H9 (cell line): ENCODE results near the gene TFEB. TPM values are rescaled to one million over a fixed set of nuclear protein-coding genes. Genes with fewer than 3 reads are reported as not detected.
A peak's percentile ranks its signal among the peaks of the same experiment; 100 is the strongest.

Experiments used
- DNase-seq: peaks from one replicate; pipeline ENCODE4 v3.0.0-alpha.2; 2017
- H2AFZ ChIP-seq: one replicate; pipeline ENCODE4 v1.6.1; 2013; ENCODE audit warnings: mild to moderate bottlenecking, low read length, control low read depth, moderate library complexity
- H2AK5ac ChIP-seq: 2 replicates; pipeline ENCODE4 v1.6.1; 2013; ENCODE audit warnings: low read length, control low read depth, mixed read lengths; ENCODE audit not compliant: insufficient read length
- H2BK120ac ChIP-seq: one replicate; pipeline ENCODE4 v1.6.1; 2013; ENCODE audit warnings: low read depth, mild to moderate bottlenecking, low read length, control low read depth, inconsistent platforms; ENCODE audit not compliant: poor library complexity, severe bottlenecking
- H2BK12ac ChIP-seq: 2 replicates; pipeline ENCODE4 v1.6.1; 2013; ENCODE audit warnings: low read length, control low read depth, mixed read lengths, low read depth; ENCODE audit not compliant: insufficient read length
- H2BK15ac ChIP-seq: 2 replicates; pipeline ENCODE4 v1.6.1; 2013; ENCODE audit warnings: low read depth, low read length, control low read depth
- H2BK20ac ChIP-seq: one replicate; pipeline ENCODE4 v1.6.1; 2013; ENCODE audit warnings: low read depth, mild to moderate bottlenecking, low read length, control low read depth, inconsistent platforms; ENCODE audit not compliant: poor library complexity, severe bottlenecking
- H2BK5ac ChIP-seq: 2 replicates; pipeline ENCODE4 v1.6.1; 2013; ENCODE audit warnings: low read length, control low read depth, mixed read lengths; ENCODE audit not compliant: insufficient read length
- H3K14ac ChIP-seq: 2 replicates; pipeline ENCODE4 v1.6.1; 2013; ENCODE audit warnings: low read length, control low read depth; ENCODE audit not compliant: insufficient read depth
- H3K18ac ChIP-seq: 2 replicates; pipeline ENCODE4 v1.6.1; 2013; ENCODE audit warnings: low read depth, mild to moderate bottlenecking, mixed read lengths, low read length, control low read depth; ENCODE audit not compliant: insufficient read length
- H3K23ac ChIP-seq: 2 replicates; pipeline ENCODE4 v1.6.1; 2013; ENCODE audit warnings: low read length, control low read depth, mixed read lengths, low read depth; ENCODE audit not compliant: insufficient read length
- H3K23me2 ChIP-seq: 2 replicates; pipeline ENCODE4 v1.6.1; 2013; ENCODE audit warnings: low read depth, mild to moderate bottlenecking, mixed read lengths, low read length, control low read depth; ENCODE audit not compliant: insufficient read length, poor library complexity, severe bottlenecking
- H3K27ac ChIP-seq: 2 replicates; pipeline ENCODE4 v1.5.1; 2013; ENCODE audit warnings: low read length, control low read depth, mixed read lengths, low read depth; ENCODE audit not compliant: insufficient read length
- H3K27me3 ChIP-seq: 2 replicates; pipeline ENCODE4 v1.6.1; 2013; ENCODE audit warnings: low read length, control low read depth, inconsistent platforms; ENCODE audit not compliant: insufficient read depth
- H3K4ac ChIP-seq: 2 replicates; pipeline ENCODE4 v1.6.1; 2013; ENCODE audit warnings: low read depth, mild to moderate bottlenecking, control low read depth, inconsistent platforms, low read length, moderate library complexity
- H3K4me1 ChIP-seq: 2 replicates; pipeline ENCODE4 v1.6.1; 2013; ENCODE audit warnings: low read length, control low read depth, inconsistent platforms; ENCODE audit not compliant: insufficient read depth
- H3K4me2 ChIP-seq: 2 replicates; pipeline ENCODE4 v1.6.1; 2013; ENCODE audit warnings: low read length, control low read depth, mixed read lengths; ENCODE audit not compliant: insufficient read length, insufficient read depth
- H3K56ac ChIP-seq: 2 replicates; pipeline ENCODE4 v1.6.1; 2013; ENCODE audit warnings: low read depth, mild to moderate bottlenecking, mixed read lengths, low read length, control low read depth; ENCODE audit not compliant: insufficient read length
- H3K79me1 ChIP-seq: 2 replicates; pipeline ENCODE4 v1.6.1; 2013; ENCODE audit warnings: low read depth, mild to moderate bottlenecking, moderate library complexity, low read length, control low read depth, inconsistent platforms; ENCODE audit not compliant: insufficient read depth, poor library complexity, severe bottlenecking
- H3K79me2 ChIP-seq: 2 replicates; pipeline ENCODE4 v1.6.1; 2013; ENCODE audit warnings: low read length, control low read depth, inconsistent platforms; ENCODE audit not compliant: insufficient read depth
- H3K9ac ChIP-seq: 2 replicates; pipeline ENCODE4 v1.6.1; 2013; ENCODE audit warnings: low read length, control low read depth, mixed read lengths; ENCODE audit not compliant: insufficient read length; ENCODE audit errors: extremely low read depth
- H3K9me3 ChIP-seq: one replicate; pipeline ENCODE4 v1.6.1; 2013; ENCODE audit warnings: low read depth, low read length, inconsistent platforms; ENCODE audit not compliant: control insufficient read depth
- H3T11ph ChIP-seq: one replicate; pipeline ENCODE4 v1.6.1; 2013; ENCODE audit warnings: mild to moderate bottlenecking, low read length, control low read depth, inconsistent platforms
- H4K20me1 ChIP-seq: one replicate; pipeline ENCODE4 v1.6.1; 2013; ENCODE audit not compliant: control insufficient read depth, insufficient read length, insufficient read depth
- H4K5ac ChIP-seq: 2 replicates; pipeline ENCODE4 v1.6.1; 2013; ENCODE audit warnings: low read depth, mild to moderate bottlenecking, mixed read lengths, low read length, control low read depth; ENCODE audit not compliant: insufficient read length
- H4K8ac ChIP-seq: replicated peaks from 2 replicates; pipeline ENCODE4 v1.6.1; 2013; ENCODE audit warnings: low read length, control low read depth, mixed read lengths, low read depth; ENCODE audit not compliant: insufficient read length
- H4K91ac ChIP-seq: 2 replicates; pipeline ENCODE4 v1.6.1; 2013; ENCODE audit warnings: low read depth, mild to moderate bottlenecking, moderate library complexity, mixed read lengths, low read length, control low read depth; ENCODE audit not compliant: insufficient read length
- H3K27ac Mint-ChIP-seq, 3 experiments: 2 replicates in 2 of 3; 3 replicates in 1 of 3; pipeline ENCODE4 v1.8.0; 2020 to 2021; ENCODE audit warnings: mixed read lengths in 3 of 3, mild to moderate bottlenecking in 1 of 3, moderate library complexity in 1 of 3
- H3K27me3 Mint-ChIP-seq: 2 replicates; pipeline ENCODE4 v1.8.0; 2021; ENCODE audit warnings: low read depth, mild to moderate bottlenecking, moderate library complexity, mixed read lengths
- H3K36me3 Mint-ChIP-seq, 3 experiments: 2 replicates in 2 of 3; 3 replicates in 1 of 3; pipeline ENCODE4 v1.8.0; 2020 to 2021; ENCODE audit warnings: low read depth in 3 of 3, mixed read lengths in 3 of 3; ENCODE audit not compliant: insufficient read depth in 1 of 3
- H3K4me1 Mint-ChIP-seq, 2 experiments: 2 replicates each; pipeline ENCODE4 v1.8.0; 2020; ENCODE audit warnings: mixed read lengths in 2 of 2
- H3K4me3 Mint-ChIP-seq, 2 experiments: 2 replicates in 1 of 2; 3 replicates in 1 of 2; pipeline ENCODE4 v1.8.0; 2020 to 2021; ENCODE audit warnings: mild to moderate bottlenecking in 2 of 2, mixed read lengths in 2 of 2, moderate library complexity in 1 of 2
- H3K9me3 Mint-ChIP-seq, 2 experiments: 2 replicates in 1 of 2; 3 replicates in 1 of 2; pipeline ENCODE4 v1.8.0; 2020; ENCODE audit warnings: mild to moderate bottlenecking in 2 of 2, mixed read lengths in 2 of 2, moderate library complexity in 1 of 2
- WGBS: extraction: QIAGEN DNeasy Blood & Tissue Kit; methylation state at CpG from one replicate; pipeline ENCODE4 v1.1.7; 2013; ENCODE audit warnings: missing lambda C conversion rate, low lambda C conversion rate, mixed read lengths; ENCODE audit not compliant: insufficient read length; ENCODE audit errors: extremely low coverage; 5-methylcytosine and 5-hydroxymethylcytosine counted together
- total RNA-seq: library from RNA; stranded (reverse); gene quantifications from 2 replicates; pipeline ENCODE4 v1.2.1, GENCODE V29; 2021
- TF ChIP-seq, protein P1 (sequence below): fragments of 200-600 bp; sonication (generic); conservative IDR thresholded peaks from 3 replicates; pipeline ENCODE4 v1.8.0; 2021; ENCODE audit warnings: antibody characterized with exemption, mild to moderate bottlenecking

Gene TFEB
- total RNA-seq, 1 experiment from 2014 or later: 1.2 TPM

DNA sequence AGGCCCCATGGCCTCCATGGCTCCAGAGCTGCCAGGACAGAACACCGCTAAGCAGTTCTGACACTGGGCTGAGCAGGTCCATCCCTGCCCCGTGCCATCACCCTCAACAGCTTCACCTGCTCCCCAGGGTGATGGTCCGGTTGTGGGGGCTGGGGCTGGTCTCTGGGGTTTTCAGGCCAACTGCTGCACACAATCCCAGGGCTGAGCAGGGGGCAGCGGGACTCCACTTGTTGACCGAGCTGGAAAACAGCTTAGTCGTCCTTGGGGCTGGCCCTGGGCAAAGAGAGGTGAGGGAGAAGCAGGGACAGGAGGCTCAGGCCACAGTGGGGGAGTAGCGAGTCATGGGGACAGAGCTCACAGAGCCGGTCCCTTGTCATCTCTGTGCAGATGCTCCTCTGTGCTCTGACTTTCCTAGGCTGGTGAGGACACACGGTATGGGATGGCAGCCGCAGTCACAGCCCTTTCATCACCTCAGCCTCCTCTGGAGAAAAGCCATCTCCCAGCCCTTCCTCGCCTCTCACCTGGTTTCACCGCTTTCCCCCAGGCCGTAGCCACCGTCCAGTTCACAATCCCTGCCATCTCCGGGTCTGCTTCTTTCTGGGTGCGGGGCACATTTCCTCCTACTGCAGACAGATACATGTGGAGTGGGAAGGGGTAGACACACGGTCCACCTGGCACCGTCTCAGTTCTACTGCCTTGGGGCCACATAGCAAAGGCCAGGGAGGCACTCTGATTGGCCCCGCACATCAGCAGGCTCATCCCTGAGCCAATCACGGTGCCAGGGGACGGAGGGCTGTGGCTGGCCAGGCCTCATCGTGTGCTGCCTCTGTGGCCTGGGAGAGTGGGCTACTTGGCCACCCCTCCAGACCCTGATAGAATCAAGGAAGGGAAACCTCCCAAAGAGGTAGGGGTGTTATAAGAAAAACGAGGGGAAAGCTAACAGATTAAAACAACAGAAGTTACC is 78.0 kb downstream of the TFEB start:
- Mint-ChIP-seq H3K4me1 (peaks cover 9 to 21% of the 10 kb centered on the region in 2 experiments; a peak in 3 of 4 replicates), H3K27ac (peak overlapping the region in 2 of 3 experiments; percentile 11 to 54; a peak in 4 of 7 replicates), H3K9me3 (no peaks in the 10 kb centered on the region), H3K27me3 (peaks cover 26% of the 10 kb centered on the region), H3K36me3 (peaks cover under 1 to 6% (median 2%) of the 10 kb centered on the region in 3 experiments; a peak in 4 of 7 replicates), H3K4me3 (peak overlapping the region in 1 of 2 experiments; percentile 12; a peak in 1 of 5 replicates)
- no peak overlapping the region for H2BK20ac ChIP-seq
- TF ChIP-seq, protein P1, sequence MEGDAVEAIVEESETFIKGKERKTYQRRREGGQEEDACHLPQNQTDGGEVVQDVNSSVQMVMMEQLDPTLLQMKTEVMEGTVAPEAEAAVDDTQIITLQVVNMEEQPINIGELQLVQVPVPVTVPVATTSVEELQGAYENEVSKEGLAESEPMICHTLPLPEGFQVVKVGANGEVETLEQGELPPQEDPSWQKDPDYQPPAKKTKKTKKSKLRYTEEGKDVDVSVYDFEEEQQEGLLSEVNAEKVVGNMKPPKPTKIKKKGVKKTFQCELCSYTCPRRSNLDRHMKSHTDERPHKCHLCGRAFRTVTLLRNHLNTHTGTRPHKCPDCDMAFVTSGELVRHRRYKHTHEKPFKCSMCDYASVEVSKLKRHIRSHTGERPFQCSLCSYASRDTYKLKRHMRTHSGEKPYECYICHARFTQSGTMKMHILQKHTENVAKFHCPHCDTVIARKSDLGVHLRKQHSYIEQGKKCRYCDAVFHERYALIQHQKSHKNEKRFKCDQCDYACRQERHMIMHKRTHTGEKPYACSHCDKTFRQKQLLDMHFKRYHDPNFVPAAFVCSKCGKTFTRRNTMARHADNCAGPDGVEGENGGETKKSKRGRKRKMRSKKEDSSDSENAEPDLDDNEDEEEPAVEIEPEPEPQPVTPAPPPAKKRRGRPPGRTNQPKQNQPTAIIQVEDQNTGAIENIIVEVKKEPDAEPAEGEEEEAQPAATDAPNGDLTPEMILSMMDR: no peak
- no peak overlapping the region for H4K8ac ChIP-seq
- no peak overlapping the region for H3K4ac ChIP-seq
- no peaks in the 10 kb centered on the region for H3K4me1 ChIP-seq
- no peak overlapping the region for H4K91ac ChIP-seq
- no peak overlapping the region for H2BK5ac ChIP-seq
- no peak overlapping the region for H2BK120ac ChIP-seq
- DNase-seq: no peak
- H3K9ac ChIP-seq: no peak overlapping the region
- H4K5ac ChIP-seq: no peak overlapping the region
- H3K18ac ChIP-seq: no peak overlapping the region
- no peak overlapping the region for H3K56ac ChIP-seq
- no peak overlapping the region for H3K27ac ChIP-seq
- H2AFZ ChIP-seq: no peak overlapping the region
- H3K23ac ChIP-seq: no peak overlapping the region
- H2AK5ac ChIP-seq: no peak overlapping the region
- H3K79me2 ChIP-seq: no peaks in the 10 kb centered on the region
- H4K20me1 ChIP-seq: no peaks in the 10 kb centered on the region
- H3T11ph ChIP-seq: no peak overlapping the region
- H2BK15ac ChIP-seq: no peak overlapping the region
- no peak overlapping the region for H2BK12ac ChIP-seq
- WGBS: no CpG with 5 or more reads among the region's 23 CpGs
- H3K9me3 ChIP-seq: no peaks in the 10 kb centered on the region
- H3K23me2 ChIP-seq: no peaks in the 10 kb centered on the region
- H3K27me3 ChIP-seq: no peaks in the 10 kb centered on the region
- H3K14ac ChIP-seq: no peak overlapping the region; the same call in 1 of the 2 replicates
- no peaks in the 10 kb centered on the region for H3K79me1 ChIP-seq
- H3K4me2 ChIP-seq: no peak overlapping the region
